ENCODE measurements around the gene DNAH7.

DNA sequence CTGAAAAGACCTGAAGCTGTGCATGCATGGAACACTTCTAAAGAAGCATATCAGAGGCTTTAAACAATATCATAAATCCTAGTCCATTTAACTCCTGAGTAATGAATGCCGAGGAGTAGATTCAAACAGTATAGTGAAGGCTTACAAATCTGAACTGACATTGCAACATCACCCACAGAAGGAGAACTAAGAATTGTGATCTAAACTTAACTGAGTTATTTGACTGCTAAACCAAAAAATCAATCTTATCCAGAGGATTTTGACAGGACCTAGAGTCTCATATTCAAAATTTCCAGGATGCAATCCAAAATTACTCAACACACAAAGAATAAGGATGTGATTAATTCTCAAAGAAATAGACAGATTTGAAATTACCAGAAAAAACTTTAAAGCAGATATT lies 230.6 kb downstream of the DNAH7 start:
- TF ChIP-seq POLR2A (IDR thresholded peaks at IDR 0.05) (no peak), EP300 (IDR thresholded peaks at IDR 0.05) (no peak), POLR2AphosphoS5 (IDR thresholded peaks at IDR 0.05) (no peak)
- TF ChIP-seq, protein P1, sequence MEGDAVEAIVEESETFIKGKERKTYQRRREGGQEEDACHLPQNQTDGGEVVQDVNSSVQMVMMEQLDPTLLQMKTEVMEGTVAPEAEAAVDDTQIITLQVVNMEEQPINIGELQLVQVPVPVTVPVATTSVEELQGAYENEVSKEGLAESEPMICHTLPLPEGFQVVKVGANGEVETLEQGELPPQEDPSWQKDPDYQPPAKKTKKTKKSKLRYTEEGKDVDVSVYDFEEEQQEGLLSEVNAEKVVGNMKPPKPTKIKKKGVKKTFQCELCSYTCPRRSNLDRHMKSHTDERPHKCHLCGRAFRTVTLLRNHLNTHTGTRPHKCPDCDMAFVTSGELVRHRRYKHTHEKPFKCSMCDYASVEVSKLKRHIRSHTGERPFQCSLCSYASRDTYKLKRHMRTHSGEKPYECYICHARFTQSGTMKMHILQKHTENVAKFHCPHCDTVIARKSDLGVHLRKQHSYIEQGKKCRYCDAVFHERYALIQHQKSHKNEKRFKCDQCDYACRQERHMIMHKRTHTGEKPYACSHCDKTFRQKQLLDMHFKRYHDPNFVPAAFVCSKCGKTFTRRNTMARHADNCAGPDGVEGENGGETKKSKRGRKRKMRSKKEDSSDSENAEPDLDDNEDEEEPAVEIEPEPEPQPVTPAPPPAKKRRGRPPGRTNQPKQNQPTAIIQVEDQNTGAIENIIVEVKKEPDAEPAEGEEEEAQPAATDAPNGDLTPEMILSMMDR (IDR thresholded peaks at IDR 0.05) = no peak
